Suppressor macrophage treated with lipopolysaccharide for 1 hour (primary cell): ENCODE measurements around the gene DPP6.
"Not testable (repeated sequence)": the region's sequence is repeated elsewhere in the genome, so short reads cannot be mapped to it uniquely, and the experiment has no call there.

ENCODE experiments used
- DNase-seq, 3 donors: peaks; one replicate each; pipeline ENCODE4 v3.0.0-alpha.2; 2020 to 2022

DPP6 gene

DNA sequence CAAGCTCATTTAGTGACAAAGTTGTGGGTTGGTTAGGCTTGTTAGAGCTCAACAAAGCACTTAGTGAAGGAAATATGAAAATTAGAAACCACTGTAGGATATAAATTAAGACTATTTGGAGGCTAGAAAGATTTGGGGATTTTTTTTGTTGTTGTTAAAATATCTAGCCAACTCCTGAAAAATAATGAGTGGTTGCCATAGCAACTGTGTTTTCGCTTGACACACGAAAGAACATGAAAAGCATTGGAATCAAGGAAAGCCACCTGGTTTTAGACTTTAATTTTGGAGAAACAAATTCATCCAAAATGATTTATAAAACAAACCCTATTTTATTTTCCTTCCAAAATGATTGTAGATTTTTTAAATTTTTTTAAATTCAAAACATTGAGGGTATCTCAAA is 26.3 kb downstream of the DPP6 start:
- DNase-seq = not testable (repeated sequence)

GRCh38 chr7:154080249-154080648 is 28.1 kb downstream of the DPP6 start:
- not testable (repeated sequence) for DNase-seq

DNA sequence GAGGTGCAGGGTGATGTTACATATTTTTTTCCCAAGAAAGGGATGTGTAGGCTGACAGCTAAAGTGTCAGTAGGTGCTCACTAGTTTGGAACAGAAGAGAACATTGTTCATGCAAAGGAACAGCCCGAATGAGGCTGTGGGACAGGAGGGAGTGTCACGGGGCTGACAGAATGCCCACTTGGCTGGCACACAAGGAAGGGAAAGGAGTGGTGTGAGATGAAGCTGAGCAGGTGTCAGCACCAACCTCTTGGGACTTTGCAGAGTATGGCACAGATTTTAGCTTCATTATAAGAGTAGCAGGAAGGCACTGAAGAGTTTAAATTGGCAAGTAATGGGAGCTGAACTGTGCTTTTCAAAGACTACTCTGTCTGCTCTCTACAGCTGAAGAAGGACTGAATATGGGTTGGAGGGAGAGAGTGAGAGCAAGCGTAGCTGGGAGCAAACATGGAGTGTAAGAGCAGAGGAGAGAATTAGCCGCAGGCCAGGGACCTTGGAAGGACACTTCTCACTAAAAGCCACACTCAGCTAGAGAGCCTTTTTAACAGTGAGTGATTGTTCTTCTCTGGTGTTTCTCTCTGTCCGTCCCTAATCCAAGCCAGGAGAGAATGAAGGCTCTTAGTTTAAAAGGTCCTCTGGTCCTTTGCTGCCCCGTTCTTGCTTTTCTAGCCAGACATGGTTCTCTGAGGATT is 35.0 kb downstream of the DPP6 start:
- DNase-seq = not testable (repeated sequence)

- DNase-seq = not testable (repeated sequence)
Measured at GRCh38 chr7:154092093-154092492, 39.9 kb downstream of the DPP6 start.

GRCh38 chr7:154095201-154095600 is 43.0 kb downstream of the DPP6 start:
- DNase-seq = not testable (repeated sequence)

GRCh38 chr7:154105063-154105462 is 52.9 kb downstream of the DPP6 start:
- not testable (repeated sequence) for DNase-seq

GRCh38 chr7:154109615-154110014 is 57.4 kb downstream of the DPP6 start:
- DNase-seq = not testable (repeated sequence)

GRCh38 chr7:154113732-154114351 is 61.6 kb downstream of the DPP6 start:
- DNase-seq = not testable (repeated sequence)

DNA sequence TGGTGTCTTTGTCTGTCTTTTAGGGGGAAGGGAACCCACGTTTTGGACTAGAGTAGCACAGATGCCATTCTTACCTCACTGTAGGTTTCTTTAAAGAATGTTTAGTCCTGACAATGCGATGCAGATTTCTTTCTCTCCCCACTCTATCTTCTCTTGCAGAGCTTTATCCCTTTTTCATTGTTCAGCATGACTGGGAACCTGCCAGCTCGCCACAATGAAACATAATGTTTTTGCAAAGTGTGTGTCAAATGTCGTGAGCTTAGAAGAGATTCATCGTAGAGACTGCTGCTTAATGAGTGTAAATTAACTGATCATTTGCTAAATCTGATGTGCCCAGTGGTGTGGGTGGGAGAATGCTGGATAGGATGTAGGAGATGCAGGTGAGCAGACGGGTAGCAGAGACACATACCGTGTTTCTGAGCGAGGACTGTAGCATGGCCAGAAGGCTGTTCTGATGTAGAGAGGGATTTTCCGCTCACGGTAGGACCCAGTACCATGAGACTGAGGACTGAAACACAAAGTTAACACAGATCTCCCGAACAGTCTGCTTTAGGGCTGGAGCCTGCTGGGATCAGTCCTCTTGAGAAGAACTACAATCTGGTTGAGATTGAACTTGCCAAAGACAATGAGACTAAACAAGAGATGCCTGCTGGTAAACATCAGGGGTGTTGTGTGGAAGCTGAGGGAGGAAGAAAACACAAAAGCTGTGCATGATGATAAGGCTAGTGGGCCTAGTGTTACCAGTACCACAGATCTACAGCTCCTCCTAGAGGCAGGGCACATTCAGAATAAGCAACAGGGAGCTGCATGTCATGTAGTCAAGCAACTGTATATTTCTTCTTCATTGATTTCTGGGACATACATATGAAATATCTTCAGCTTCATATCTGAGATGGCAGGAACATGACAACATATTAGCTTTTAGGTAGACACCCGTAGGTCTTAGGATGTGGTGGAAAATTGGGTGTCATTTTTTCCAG is 65.5 kb downstream of the DPP6 start:
- DNase-seq = not testable (repeated sequence)

DNA sequence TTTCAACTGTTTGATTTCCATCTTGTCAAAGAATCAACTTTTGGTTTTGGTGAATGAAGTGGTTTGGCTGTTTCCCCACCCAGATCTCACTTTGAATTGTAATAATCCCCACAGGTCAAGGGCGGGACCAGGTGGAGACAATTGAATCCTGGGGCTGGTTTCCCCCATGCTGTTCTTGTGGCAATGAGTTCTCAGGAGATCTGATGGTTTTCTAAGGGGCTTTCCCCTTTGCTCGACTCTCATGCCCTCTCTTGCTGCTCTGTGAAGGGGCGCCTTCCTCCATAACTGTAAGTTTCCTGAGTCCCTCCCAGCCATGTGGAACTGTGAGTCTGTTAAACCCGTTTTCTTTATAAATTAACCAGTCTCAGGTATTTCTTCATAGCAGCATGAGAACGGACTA is 68.6 kb downstream of the DPP6 start:
- not testable (repeated sequence) for DNase-seq

GRCh38 chr7:154122720-154123119 is 70.5 kb downstream of the DPP6 start:
- not testable (repeated sequence) for DNase-seq

GRCh38 chr7:154123397-154123796 is 71.2 kb downstream of the DPP6 start:
- DNase-seq = not testable (repeated sequence)

- not testable (repeated sequence) for DNase-seq
Measured at GRCh38 chr7:154129142-154129541, 76.9 kb downstream of the DPP6 start.

DNA sequence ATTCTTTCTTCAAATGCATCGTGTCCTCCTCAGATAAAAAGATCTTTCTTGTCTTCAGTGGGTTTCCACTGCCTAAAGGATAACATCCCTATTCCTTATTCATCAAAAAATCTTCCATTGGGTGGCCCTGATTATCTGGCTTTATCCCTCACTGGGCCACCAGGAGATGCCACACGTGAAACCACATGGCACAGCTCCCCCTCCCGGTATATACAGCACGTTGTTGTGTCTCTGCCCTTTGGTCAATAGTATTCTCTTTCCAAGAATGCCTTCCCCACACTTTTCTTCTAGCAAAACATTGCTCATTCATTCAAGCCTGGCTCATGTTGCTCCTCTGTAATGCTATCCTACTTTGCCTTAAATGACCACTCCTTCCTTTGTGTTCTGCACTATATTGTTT is 80.4 kb downstream of the DPP6 start:
- not testable (repeated sequence) for DNase-seq

DNA sequence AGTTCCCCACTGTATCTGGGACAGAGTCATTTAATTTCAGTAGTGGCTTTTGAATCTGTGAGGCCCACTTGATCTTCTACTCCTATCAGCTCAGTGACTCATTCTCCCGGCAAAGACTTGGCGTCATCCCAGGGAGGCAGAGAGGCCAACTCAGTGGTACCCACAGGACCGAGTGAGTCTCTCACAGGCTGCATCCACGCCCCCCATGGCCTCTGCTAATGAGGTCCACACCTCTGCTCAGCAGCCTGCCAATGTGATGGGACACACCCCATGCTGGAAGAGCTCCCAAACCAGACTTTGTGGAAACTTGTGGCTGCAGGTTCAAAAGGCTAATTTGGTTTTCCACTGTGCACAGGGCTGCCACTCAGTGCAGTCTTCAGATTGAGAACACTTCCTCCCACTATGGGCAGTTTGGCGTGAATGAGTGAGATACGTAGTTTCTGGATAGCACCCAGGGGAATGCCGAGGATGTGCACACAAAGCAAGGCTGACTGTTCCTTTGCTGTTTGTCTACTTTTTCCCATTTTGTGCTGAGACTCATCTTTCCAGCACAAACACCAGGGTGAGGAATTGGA is 81.6 kb downstream of the DPP6 start:
- DNase-seq = not testable (repeated sequence)

DNA sequence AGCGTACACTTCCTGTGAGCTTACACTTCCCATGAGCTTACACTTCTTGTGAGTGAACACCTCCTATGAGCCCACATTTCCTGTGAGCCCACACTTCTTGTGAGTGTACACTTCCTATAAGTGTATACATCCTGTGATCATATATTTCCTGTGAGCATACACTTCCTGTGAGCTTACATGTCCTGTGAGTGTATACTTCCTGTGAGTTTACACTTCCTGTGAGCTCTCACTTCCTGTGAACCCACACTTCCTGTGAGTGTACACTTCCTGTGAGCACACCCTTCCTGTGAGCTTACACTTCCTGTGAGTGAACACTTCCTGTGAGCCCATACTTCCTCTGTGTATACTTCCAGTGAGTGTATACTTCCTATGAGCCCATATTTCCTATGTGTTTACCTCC is 82.5 kb downstream of the DPP6 start:
- not testable (repeated sequence) for DNase-seq

DNA sequence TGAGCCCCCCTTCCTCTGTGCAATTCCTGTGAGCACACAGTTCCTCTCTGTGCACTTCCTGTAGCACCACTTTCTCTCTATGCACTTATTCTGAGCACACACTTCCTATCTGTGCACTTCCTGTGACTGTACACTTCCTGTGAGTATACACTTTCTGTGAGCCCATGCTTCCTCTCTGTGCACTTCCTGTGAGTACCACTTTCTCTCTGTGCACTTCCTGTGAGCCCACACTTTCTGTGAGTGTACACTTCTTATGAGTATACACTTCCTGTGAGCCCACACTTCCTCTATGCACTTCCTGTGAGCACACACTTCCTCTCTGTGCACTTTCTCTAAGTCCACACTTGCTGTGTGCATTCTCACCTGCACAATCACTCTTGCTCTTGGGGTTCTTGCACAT is 83.4 kb downstream of the DPP6 start:
- DNase-seq = not testable (repeated sequence)

DNA sequence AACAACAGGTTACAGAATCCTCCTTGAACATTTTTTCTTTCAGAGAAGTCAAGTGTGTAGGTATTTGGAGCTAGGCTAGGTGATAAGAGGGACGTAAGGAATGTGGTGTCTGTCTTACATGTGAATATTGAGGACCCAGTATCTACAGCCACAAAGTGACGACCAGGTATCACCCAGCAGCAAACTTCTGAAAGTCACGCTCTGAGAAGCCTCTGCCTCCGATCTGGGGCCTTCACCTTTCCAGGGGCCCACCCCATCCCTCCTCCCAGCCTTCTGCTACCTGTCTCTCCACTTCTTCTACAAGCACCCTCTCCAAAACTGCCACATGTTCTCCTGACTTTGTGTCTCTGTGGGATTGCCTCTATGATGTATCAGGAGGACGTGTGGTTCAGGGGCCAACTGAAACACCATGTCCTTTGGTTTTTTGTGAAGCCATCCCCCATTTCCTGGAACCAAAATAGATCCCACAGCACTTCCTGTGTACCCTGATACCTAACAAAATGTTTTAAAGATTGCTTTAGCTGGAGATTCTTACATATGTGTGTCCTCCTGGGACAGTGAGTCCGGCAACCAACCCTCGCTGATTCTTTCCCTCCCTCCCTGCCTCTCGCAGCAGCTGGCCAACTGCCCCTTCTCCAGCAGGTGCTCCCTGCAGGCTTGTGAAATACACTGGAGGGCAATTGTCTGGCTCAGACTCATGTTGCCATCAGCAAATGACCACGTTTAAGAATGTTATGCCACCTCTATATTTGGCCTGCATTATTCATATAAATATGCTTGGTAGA is 93.9 kb downstream of the DPP6 start:
- DNase-seq = not testable (repeated sequence)

DNA sequence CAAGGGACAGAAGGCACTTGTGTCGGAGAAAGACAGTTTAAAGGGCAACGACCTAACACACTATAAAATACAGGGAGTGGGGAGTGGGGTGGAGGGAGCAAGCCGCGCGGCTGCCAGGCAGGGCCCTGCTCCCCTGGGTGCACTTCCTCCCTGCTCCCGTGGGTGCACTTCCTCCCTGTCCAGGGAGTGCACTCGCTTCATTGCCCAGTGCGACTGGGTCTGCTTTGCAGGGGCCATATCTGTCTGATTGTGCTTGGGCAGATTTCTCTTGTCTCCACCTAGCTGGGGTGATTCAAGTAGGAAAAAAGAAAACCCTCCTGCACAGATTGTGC is 94.5 kb downstream of the DPP6 start:
- not testable (repeated sequence) for DNase-seq

DNA sequence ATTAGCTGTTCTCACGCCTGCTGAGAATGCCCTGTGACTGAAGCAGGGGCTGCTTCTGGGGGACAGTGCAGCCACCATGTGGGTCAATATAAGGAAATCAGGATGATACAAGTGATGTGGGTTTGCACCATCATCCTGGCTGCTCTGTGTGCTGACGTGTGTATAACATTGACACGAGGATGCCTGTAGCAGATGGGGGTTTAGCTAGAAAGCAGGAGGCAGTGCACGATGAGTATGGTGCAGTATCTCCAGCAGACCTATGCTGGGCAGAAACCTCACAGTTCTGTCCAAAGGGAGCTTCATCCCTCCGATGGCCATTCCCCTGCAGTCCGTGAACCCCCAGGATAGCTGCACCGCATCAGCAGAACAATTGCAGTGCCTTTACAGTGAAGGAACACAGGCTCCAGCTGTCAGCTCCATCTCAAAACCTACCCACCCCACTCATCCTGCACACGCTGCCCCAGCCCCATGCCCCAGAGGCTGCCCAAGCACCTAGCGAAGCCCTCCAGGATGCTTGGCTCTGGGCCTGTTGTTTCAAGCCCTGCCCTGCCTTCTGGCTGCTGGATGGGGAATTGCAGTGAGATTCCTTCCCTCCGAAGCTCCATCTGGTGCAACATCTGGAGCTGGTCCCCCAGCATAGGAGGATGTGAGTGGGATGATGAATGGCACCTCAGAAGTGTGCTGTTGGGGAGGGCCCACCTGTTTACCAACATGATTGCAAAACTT is 96.8 kb downstream of the DPP6 start:
- not testable (repeated sequence) for DNase-seq

- not testable (repeated sequence) for DNase-seq
Measured at GRCh38 chr7:154150656-154151055, 98.5 kb downstream of the DPP6 start.
